ENCODE measurements around the gene GSG1L. TPM values are rescaled to one million over a fixed set of nuclear protein-coding genes. Genes with fewer than 3 reads are reported as not detected.
A peak's percentile ranks its signal among the peaks of the same experiment; 100 is the strongest.
"Not testable (repeated sequence)": the region's sequence is repeated elsewhere in the genome, so short reads cannot be mapped to it uniquely, and the experiment has no call there.

Gene GSG1L
- total RNA-seq, 2 experiments from 2014 or later, result not detected

GRCh38 chr16:27890866-27891265 is 172.6 kb downstream of the GSG1L start:
- ChIA-PET POLR2A (no interaction called here), CTCF (no interaction called here)
- Mint-ChIP-seq H3K4me3 (no peak overlapping the region), H3K9me3 (no peaks in the 10 kb centered on the region), H3K36me3 (ENCODE audit: low read depth) (no peaks in the 10 kb centered on the region), H3K4me1 (no peaks in the 10 kb centered on the region), H3K27ac (no peak overlapping the region), H3K27me3 (peaks cover 6% of the 10 kb centered on the region)
- DNase-seq, result no peak

GRCh38 chr16:27890006-27890405 is 173.5 kb downstream of the GSG1L start:
- Mint-ChIP-seq H3K9me3 (no peaks in the 10 kb centered on the region), H3K27me3 (peaks cover 6% of the 10 kb centered on the region), H3K4me3 (no peak overlapping the region), H3K4me1 (no peaks in the 10 kb centered on the region), H3K27ac (no peak overlapping the region), H3K36me3 (ENCODE audit: low read depth) (no peaks in the 10 kb centered on the region)
- CTCF ChIA-PET, result no interaction called here
- POLR2A ChIA-PET, result no interaction called here
- DNase-seq, result no peak

- H3K27me3 Mint-ChIP-seq, result peaks cover 4% of the 10 kb centered on the region
- H3K36me3 Mint-ChIP-seq (ENCODE audit: low read depth), result no peaks in the 10 kb centered on the region
- no peak overlapping the region for H3K4me3 Mint-ChIP-seq
- no peak for DNase-seq
- no peak overlapping the region for H3K27ac Mint-ChIP-seq
- H3K9me3 Mint-ChIP-seq, result peaks cover 5% of the 10 kb centered on the region
- H3K4me1 Mint-ChIP-seq, result no peaks in the 10 kb centered on the region
- POLR2A ChIA-PET, result no interaction called here
- CTCF ChIA-PET, result interaction anchor here (0.6 kb wide), 1 partner anchor 184 kb away, joined by 4 read pairs; no protein-coding TSS in a partner anchor
Measured at GRCh38 chr16:27883576-27883975, 179.9 kb downstream of the GSG1L start.

GRCh38 chr16:27880287-27880686 is 183.2 kb downstream of the GSG1L start:
- H3K36me3 Mint-ChIP-seq (ENCODE audit: low read depth), result no peaks in the 10 kb centered on the region
- no peak for DNase-seq
- H3K9me3 Mint-ChIP-seq, result peaks cover 19% of the 10 kb centered on the region
- CTCF ChIA-PET, result interaction anchor here (1.0 kb wide), 1 partner anchor 9 kb away, joined by 3 read pairs; no protein-coding TSS in a partner anchor
- no peaks in the 10 kb centered on the region for H3K27me3 Mint-ChIP-seq
- H3K4me3 Mint-ChIP-seq, result no peak overlapping the region
- H3K27ac Mint-ChIP-seq, result no peak overlapping the region
- POLR2A ChIA-PET, result no interaction called here
- H3K4me1 Mint-ChIP-seq, result no peaks in the 10 kb centered on the region

- no peak overlapping the region for H3K4me3 Mint-ChIP-seq
- CTCF ChIA-PET, result interaction anchor here (1.0 kb wide), 1 partner anchor 8 kb away, joined by 3 read pairs; no protein-coding TSS in a partner anchor
- no peaks in the 10 kb centered on the region for H3K4me1 Mint-ChIP-seq
- no peaks in the 10 kb centered on the region for H3K36me3 Mint-ChIP-seq (ENCODE audit: low read depth)
- POLR2A ChIA-PET, result no interaction called here
- no peaks in the 10 kb centered on the region for H3K27me3 Mint-ChIP-seq
- H3K9me3 Mint-ChIP-seq, result peaks cover 20% of the 10 kb centered on the region
- H3K27ac Mint-ChIP-seq, result no peak overlapping the region
- DNase-seq, result no peak
Measured at GRCh38 chr16:27879601-27880247, 183.8 kb downstream of the GSG1L start.

GRCh38 chr16:27872627-27873026 is 190.9 kb downstream of the GSG1L start:
- H3K27ac Mint-ChIP-seq; CTCF ChIA-PET; DNase-seq; H3K36me3 Mint-ChIP-seq (ENCODE audit: low read depth); POLR2A ChIA-PET; H3K27me3 Mint-ChIP-seq; H3K4me3 Mint-ChIP-seq; H3K4me1 Mint-ChIP-seq: not testable (repeated sequence)
- peaks cover 24% of the 10 kb centered on the region for H3K9me3 Mint-ChIP-seq

GRCh38 chr16:27870116-27870798 is 193.3 kb downstream of the GSG1L start:
- ChIA-PET CTCF (no interaction called here), POLR2A (no interaction called here)
- Mint-ChIP-seq H3K36me3 (ENCODE audit: low read depth) (peaks cover 3% of the 10 kb centered on the region), H3K4me3 (no peak overlapping the region), H3K9me3 (peaks cover 18% of the 10 kb centered on the region), H3K27ac (no peak overlapping the region), H3K27me3 (no peaks in the 10 kb centered on the region), H3K4me1 (peaks cover 18% of the 10 kb centered on the region)
- DNase-seq, result no peak

GRCh38 chr16:27869411-27869810 is 194.1 kb downstream of the GSG1L start:
- Mint-ChIP-seq H3K27ac (no peak overlapping the region), H3K9me3 (peaks cover 18% of the 10 kb centered on the region), H3K4me1 (peaks cover 18% of the 10 kb centered on the region), H3K36me3 (ENCODE audit: low read depth) (peaks cover 3% of the 10 kb centered on the region), H3K4me3 (no peak overlapping the region), H3K27me3 (no peaks in the 10 kb centered on the region)
- CTCF ChIA-PET, result no interaction called here
- no peak for DNase-seq
- POLR2A ChIA-PET, result no interaction called here

- no peak for DNase-seq
- no peaks in the 10 kb centered on the region for H3K27me3 Mint-ChIP-seq
- H3K4me3 Mint-ChIP-seq, result no peak overlapping the region
- ChIA-PET CTCF (interaction anchor here (1.4 kb wide), 1 partner anchor 21 kb away, joined by 4 read pairs; no protein-coding TSS in a partner anchor), POLR2A (no interaction called here)
- H3K27ac Mint-ChIP-seq, result no peak overlapping the region
- no peaks in the 10 kb centered on the region for H3K36me3 Mint-ChIP-seq (ENCODE audit: low read depth)
- peaks cover 21% of the 10 kb centered on the region for H3K9me3 Mint-ChIP-seq
- peaks cover 18% of the 10 kb centered on the region for H3K4me1 Mint-ChIP-seq
Measured at GRCh38 chr16:27868180-27868579, 195.3 kb downstream of the GSG1L start.

- peak; percentile 63 for DNase-seq
- CTCF ChIA-PET, result interaction anchor here (1.1 to 1.4 kb wide), 2 partner anchors 9 to 20 kb away, joined by 4 read pairs; no protein-coding TSS in a partner anchor
- no peaks in the 10 kb centered on the region for H3K27me3 Mint-ChIP-seq
- H3K36me3 Mint-ChIP-seq (ENCODE audit: low read depth), result no peaks in the 10 kb centered on the region
- POLR2A ChIA-PET, result no interaction called here
- peaks cover 21% of the 10 kb centered on the region for H3K9me3 Mint-ChIP-seq
- H3K4me1 Mint-ChIP-seq, result peaks cover 18% of the 10 kb centered on the region
- no peak overlapping the region for H3K4me3 Mint-ChIP-seq
- no peak overlapping the region for H3K27ac Mint-ChIP-seq
Measured at GRCh38 chr16:27867122-27868110, 196.1 kb downstream of the GSG1L start.

GRCh38 chr16:27863377-27863776 is 200.1 kb downstream of the GSG1L start:
- POLR2A ChIA-PET, result no interaction called here
- CTCF ChIA-PET, result interaction anchor here (1.2 kb wide), 1 partner anchor 196 kb away, joined by 3 read pairs; no protein-coding TSS in a partner anchor

GRCh38 chr16:27862953-27863352 is 200.6 kb downstream of the GSG1L start:
- no peak overlapping the region for H3K4me3 Mint-ChIP-seq
- no peaks in the 10 kb centered on the region for H3K27me3 Mint-ChIP-seq
- no peak overlapping the region for H3K27ac Mint-ChIP-seq
- DNase-seq, result no peak
- H3K4me1 Mint-ChIP-seq, result peaks cover 15% of the 10 kb centered on the region
- CTCF ChIA-PET, result interaction anchor here (1.2 kb wide), 1 partner anchor 196 kb away, joined by 3 read pairs; no protein-coding TSS in a partner anchor
- no peaks in the 10 kb centered on the region for H3K36me3 Mint-ChIP-seq (ENCODE audit: low read depth)
- peaks cover 21% of the 10 kb centered on the region for H3K9me3 Mint-ChIP-seq
- POLR2A ChIA-PET, result no interaction called here

More at GRCh38 chr16:27863377-27863776, 200.1 kb downstream of the GSG1L start:
- Mint-ChIP-seq H3K4me1 (peaks cover 18% of the 10 kb centered on the region), H3K27me3 (no peaks in the 10 kb centered on the region), H3K36me3 (ENCODE audit: low read depth) (no peaks in the 10 kb centered on the region), H3K27ac (no peak overlapping the region), H3K9me3 (peaks cover 21% of the 10 kb centered on the region), H3K4me3 (no peak overlapping the region)
- no peak for DNase-seq

- H3K4me1 Mint-ChIP-seq, result no peaks in the 10 kb centered on the region
- no peak for DNase-seq
- no peaks in the 10 kb centered on the region for H3K27me3 Mint-ChIP-seq
- ChIA-PET CTCF (no interaction called here), POLR2A (no interaction called here)
- no peak overlapping the region for H3K4me3 Mint-ChIP-seq
- peaks cover 17% of the 10 kb centered on the region for H3K9me3 Mint-ChIP-seq
- no peaks in the 10 kb centered on the region for H3K36me3 Mint-ChIP-seq (ENCODE audit: low read depth)
- H3K27ac Mint-ChIP-seq, result no peak overlapping the region
Measured at GRCh38 chr16:27860091-27860490, 203.4 kb downstream of the GSG1L start.

Measured in activated CD4-positive, alpha-beta T cell treated with anti-CD3 and anti-CD28 coated beads, Interleukin-2, amount 10 ng/mL, durations not matched to agents 7 days and 5 days (primary cell).